Glutamatergic neuron (in vitro differentiated cells): Measurements from ENCODE around the gene ATG5. TPM values are rescaled to one million over a fixed set of nuclear protein-coding genes. Genes with fewer than 3 reads are reported as not detected.

Experiments
- DNase-seq: peaks from one replicate; pipeline ENCODE4 v3.0.0; 2022
- H3K27ac Mint-ChIP-seq: one replicate; pipeline ENCODE4 v1.8.0; 2020; ENCODE audit warnings: mild to moderate bottlenecking, mixed read lengths, inconsistent platforms; ENCODE audit not compliant: unreplicated experiment
- H3K27me3 Mint-ChIP-seq: one replicate; pipeline ENCODE4 v1.8.0; 2020; ENCODE audit warnings: mild to moderate bottlenecking, moderate library complexity, mixed read lengths, inconsistent platforms; ENCODE audit not compliant: unreplicated experiment
- H3K36me3 Mint-ChIP-seq: one replicate; pipeline ENCODE4 v1.8.0; 2020; ENCODE audit warnings: mild to moderate bottlenecking, mixed read lengths, inconsistent platforms; ENCODE audit not compliant: unreplicated experiment
- H3K4me1 Mint-ChIP-seq: one replicate; pipeline ENCODE4 v1.8.0; 2020; ENCODE audit warnings: mild to moderate bottlenecking, low read depth, mixed read lengths, inconsistent platforms; ENCODE audit not compliant: unreplicated experiment
- H3K4me3 Mint-ChIP-seq: one replicate; pipeline ENCODE4 v1.8.0; 2020; ENCODE audit warnings: mild to moderate bottlenecking, mixed read lengths, inconsistent platforms; ENCODE audit not compliant: unreplicated experiment
- H3K9me3 Mint-ChIP-seq: one replicate; pipeline ENCODE4 v1.8.0; 2020; ENCODE audit warnings: mild to moderate bottlenecking, moderate library complexity, mixed read lengths, inconsistent platforms; ENCODE audit not compliant: unreplicated experiment
- total RNA-seq: library from RNA; stranded (reverse); fragmentation: NEBNext Ultra II Directional; extraction: Animal tissue kit (Norgen Biotek cat#: 25700); gene quantifications from one replicate; pipeline ENCODE4 v1.2.1, GENCODE V29; 2021; ENCODE audit not compliant: unreplicated experiment
- TF ChIP-seq, protein P1 (sequence below): fragments of 200-600 bp; sonication (generic); IDR thresholded peaks from one replicate; pipeline ENCODE4 v1.5.0; 2021; ENCODE audit not compliant: partially characterized antibody, unreplicated experiment

ATG5 gene
- total RNA-seq, 1 donor from 2014 or later = 24.8 TPM

DNA sequence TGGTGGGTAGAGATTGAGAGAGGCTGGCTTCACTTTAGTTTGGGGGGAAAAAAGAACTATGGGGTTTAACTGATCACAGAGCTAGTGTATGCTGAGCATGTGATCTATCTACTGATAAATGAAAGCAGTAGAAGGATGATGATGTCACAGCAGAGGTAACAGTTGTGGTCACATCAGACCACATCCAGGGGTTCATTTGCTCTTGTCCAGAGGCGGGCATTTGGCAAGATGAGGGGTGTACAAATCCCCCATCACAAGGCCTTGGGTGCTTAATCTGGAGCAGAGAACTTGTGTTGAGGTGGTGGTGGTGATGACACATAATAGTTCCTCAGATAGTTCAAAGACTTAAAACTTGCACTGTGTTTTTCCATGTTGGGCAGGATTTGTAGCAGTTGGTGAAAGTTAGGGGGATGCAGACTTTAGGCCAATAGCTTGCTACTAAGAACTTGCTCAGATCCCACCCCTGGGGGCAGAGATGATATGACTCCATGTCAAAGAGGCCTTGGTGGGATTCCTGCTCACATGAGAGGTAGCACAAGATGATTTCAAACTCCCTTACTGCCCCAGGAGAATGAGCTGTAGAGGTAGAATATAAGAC is 176.0 kb downstream of the ATG5 start:
- no peaks in the 10 kb centered on the region for H3K4me1 Mint-ChIP-seq
- H3K27ac Mint-ChIP-seq = no peak overlapping the region
- H3K9me3 Mint-ChIP-seq = no peaks in the 10 kb centered on the region
- TF ChIP-seq, protein P1, sequence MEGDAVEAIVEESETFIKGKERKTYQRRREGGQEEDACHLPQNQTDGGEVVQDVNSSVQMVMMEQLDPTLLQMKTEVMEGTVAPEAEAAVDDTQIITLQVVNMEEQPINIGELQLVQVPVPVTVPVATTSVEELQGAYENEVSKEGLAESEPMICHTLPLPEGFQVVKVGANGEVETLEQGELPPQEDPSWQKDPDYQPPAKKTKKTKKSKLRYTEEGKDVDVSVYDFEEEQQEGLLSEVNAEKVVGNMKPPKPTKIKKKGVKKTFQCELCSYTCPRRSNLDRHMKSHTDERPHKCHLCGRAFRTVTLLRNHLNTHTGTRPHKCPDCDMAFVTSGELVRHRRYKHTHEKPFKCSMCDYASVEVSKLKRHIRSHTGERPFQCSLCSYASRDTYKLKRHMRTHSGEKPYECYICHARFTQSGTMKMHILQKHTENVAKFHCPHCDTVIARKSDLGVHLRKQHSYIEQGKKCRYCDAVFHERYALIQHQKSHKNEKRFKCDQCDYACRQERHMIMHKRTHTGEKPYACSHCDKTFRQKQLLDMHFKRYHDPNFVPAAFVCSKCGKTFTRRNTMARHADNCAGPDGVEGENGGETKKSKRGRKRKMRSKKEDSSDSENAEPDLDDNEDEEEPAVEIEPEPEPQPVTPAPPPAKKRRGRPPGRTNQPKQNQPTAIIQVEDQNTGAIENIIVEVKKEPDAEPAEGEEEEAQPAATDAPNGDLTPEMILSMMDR = no peak
- DNase-seq = no peak
- no peak overlapping the region for H3K4me3 Mint-ChIP-seq
- peaks cover 3% of the 10 kb centered on the region for H3K27me3 Mint-ChIP-seq
- H3K36me3 Mint-ChIP-seq = no peaks in the 10 kb centered on the region

DNA sequence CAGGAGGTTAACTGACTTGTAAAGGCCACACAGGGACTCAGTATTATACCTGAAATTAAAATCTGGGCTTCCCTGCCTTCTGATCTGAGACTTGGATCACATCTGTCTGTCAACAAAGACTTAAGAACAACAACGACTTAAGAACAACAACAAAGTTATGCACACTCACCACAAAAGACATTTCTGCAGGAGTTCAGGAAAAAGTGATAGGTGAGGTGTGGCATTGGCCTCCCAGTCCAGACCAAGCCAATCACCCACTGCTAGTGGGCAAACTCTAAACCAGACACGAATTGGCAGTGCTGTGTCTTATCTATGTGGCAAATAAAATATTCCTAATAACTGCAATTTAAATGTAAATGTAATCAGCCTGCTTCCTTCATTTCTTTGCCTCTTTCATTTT is 178.1 kb downstream of the ATG5 start:
- H3K4me3 Mint-ChIP-seq = no peak overlapping the region
- TF ChIP-seq, protein P1 = no peak
- no peaks in the 10 kb centered on the region for H3K4me1 Mint-ChIP-seq
- H3K36me3 Mint-ChIP-seq = no peaks in the 10 kb centered on the region
- H3K27ac Mint-ChIP-seq = no peak overlapping the region
- peaks cover 3% of the 10 kb centered on the region for H3K27me3 Mint-ChIP-seq
- DNase-seq = no peak
- H3K9me3 Mint-ChIP-seq = no peaks in the 10 kb centered on the region

DNA sequence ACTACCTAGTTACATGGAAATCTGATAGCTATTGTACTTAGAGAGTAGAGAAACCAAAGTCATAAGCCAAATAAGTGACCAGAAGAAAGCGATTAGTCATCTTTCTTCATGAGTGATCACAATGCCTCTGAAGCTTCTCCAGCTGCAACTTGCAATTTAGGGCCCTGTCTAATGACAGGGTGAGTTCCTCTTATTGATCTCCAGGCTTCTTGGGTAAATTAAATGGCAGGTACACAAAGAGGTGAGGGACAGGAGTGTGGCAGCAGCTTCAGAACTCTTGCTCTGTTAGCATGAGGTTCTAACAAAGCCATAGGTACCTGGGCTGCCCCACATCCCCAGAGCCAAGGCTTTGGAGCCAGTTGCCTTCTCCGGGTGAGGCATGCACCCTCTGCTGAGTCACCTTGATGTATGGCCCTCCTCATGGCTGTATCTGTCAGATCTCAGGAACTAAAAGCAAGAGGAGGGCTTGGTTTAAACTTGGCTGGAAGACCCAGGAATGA is 178.7 kb downstream of the ATG5 start:
- TF ChIP-seq, protein P1 = no peak
- Mint-ChIP-seq H3K36me3 (no peaks in the 10 kb centered on the region), H3K27ac (no peak overlapping the region), H3K4me1 (no peaks in the 10 kb centered on the region), H3K4me3 (no peak overlapping the region), H3K9me3 (no peaks in the 10 kb centered on the region), H3K27me3 (peaks cover 3% of the 10 kb centered on the region)
- DNase-seq = no peak

DNA sequence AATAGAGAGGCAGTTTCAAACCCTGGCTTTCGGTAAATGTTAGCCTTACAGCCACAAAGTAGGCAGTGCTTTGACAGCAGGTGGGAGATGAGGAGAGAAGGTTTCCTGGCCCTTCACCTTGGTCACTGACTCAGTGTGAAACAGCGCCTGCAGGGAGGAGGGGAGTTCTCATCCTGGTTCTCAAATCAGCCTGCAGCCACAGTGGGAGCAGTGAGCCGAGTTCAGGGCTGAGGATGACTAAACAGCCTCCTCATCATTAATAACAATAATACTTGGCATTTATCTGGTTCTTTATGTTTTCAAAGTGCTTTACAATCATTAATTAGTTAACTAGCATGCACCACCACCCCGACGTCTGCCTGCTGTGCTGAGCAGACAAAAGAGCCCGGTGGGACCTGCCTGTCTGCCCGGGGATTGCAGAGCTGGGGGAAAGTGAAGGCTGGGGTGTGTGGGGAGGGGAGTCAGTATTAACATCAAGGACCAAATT is 179.8 kb downstream of the ATG5 start:
- no peaks in the 10 kb centered on the region for H3K9me3 Mint-ChIP-seq
- no peak for DNase-seq
- no peaks in the 10 kb centered on the region for H3K36me3 Mint-ChIP-seq
- no peaks in the 10 kb centered on the region for H3K4me1 Mint-ChIP-seq
- peaks cover 3% of the 10 kb centered on the region for H3K27me3 Mint-ChIP-seq
- H3K27ac Mint-ChIP-seq = no peak overlapping the region
- TF ChIP-seq, protein P1 = no peak
- no peak overlapping the region for H3K4me3 Mint-ChIP-seq

DNA sequence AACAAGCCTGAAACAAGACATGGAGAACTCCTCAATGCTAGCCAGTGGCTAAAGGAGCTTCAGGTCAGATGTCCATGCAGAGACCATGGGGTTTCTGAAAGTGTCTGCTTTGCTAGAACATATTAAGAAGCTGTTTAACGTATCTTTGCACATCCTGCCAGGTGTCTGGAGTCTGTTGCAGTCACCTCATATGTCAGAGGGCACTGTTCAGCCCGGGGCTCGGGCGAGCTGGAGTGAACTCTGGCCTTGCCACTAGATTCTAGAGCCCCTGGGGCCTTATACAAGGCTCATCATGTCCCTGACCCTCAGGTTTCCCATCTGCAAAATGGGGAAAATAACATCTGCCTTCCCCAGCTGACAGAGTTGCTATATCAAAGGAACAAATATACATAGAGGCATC is 180.4 kb downstream of the ATG5 start:
- peaks cover 1% of the 10 kb centered on the region for H3K4me1 Mint-ChIP-seq
- H3K9me3 Mint-ChIP-seq = no peaks in the 10 kb centered on the region
- H3K27ac Mint-ChIP-seq = no peak overlapping the region
- no peak for DNase-seq
- H3K36me3 Mint-ChIP-seq = no peaks in the 10 kb centered on the region
- no peak overlapping the region for H3K4me3 Mint-ChIP-seq
- TF ChIP-seq, protein P1 = no peak
- H3K27me3 Mint-ChIP-seq = peaks cover 3% of the 10 kb centered on the region
